NCI-H774 (cell line): ENCODE data around the gene SAPCD2.

Experiments
- DNase-seq: peaks from one replicate; lab custom pipeline; 2025; lab: John Stamatoyannopoulos, UW

Gene SAPCD2

DNA sequence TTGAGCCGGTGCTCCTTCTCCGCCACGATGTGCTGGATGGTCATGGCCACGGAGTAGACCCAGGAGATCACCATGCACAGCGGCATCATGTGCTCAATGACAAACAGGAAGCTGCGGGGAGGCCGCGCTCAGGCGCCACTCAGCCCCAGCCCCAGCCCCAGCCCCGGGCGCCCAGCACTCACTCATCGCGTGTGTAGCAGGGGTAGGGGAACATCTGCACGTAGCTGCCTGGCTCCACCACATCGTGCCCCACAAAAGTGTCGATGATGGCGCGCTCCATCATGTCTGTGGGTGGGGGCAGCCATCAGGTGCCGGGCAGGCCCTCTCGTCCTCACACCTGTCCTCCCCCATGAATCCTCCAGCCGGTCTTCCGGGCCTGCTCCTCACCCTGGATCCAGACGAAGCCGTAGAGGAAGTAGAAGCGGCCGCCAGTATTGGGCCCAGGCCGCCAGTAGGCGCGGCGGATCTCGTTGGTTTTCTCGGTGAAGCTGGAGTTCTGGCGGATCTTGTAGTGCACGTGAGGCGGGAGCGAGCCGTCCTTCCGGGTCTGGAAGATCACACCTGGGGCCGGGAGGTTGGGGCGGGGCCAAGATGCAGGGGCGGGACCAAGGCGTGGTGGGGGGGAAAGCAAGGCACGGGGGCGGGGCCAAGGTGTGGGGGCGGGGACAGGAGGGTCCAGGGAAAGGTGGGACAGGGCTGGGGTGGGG, 52.4 kb downstream of the SAPCD2 start:
- no peak for DNase-seq

GRCh38 chr9:137017071-137017470, 53.3 kb downstream of the SAPCD2 start:
- no peak for DNase-seq

DNA sequence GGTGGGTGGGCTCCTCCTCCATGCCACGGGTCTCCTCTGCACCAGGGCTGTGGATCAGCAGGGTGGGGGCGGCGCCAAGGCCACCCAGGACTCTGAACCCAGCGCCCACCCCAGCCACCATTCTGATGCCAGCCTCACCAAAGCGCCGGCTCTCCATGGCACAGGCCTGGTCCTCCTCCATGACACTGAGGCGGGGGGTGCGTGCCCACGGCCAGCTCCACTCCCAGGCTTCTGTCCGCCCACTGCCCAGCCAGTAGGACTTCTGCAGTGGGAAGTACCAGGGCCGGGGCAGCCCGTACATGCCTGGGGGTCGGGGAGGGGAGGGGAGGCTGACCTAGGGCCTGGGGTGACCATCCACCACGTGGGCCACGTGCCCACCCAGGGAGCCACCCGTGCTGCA, 53.9 kb downstream of the SAPCD2 start:
- DNase-seq = no peak

DNA sequence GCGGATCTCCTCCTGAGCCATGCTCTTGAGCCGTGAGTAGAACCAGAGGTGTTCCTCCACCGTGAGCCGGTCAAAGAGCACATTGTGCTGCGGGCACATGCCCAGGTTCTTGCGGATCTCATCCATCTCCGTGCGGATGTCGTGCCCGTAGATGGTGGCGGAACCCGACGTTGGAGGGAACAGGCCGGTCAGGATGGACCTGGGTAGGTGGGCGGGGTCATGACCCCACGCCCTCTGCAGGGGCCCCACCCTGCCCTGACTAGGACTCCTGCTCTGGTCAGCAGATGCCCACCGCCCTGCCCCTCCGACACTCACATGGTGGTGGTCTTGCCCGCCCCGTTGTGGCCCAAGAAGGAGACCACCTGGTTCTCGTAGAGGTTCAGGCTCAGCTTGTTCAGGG, 54.4 kb downstream of the SAPCD2 start:
- DNase-seq = no peak

DNA sequence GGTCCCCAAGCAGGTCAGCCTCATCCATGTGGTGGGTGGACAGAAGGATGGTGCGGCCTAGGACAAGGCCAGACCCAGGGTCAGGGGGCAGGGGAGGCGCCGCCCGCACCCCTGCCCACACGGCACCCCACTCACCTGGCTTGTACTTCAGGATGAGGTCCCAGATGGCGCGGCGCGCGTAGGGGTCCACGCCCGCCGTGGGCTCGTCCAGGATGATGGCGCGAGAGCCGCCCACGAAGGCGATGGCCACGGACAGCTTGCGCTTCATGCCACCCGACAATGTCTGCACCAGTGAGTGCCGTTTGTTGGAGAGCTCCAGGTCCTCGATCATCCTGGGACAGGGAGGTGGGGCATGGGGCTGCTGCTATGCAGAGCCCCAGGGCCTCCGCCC, 54.8 kb downstream of the SAPCD2 start:
- no peak for DNase-seq

DNA sequence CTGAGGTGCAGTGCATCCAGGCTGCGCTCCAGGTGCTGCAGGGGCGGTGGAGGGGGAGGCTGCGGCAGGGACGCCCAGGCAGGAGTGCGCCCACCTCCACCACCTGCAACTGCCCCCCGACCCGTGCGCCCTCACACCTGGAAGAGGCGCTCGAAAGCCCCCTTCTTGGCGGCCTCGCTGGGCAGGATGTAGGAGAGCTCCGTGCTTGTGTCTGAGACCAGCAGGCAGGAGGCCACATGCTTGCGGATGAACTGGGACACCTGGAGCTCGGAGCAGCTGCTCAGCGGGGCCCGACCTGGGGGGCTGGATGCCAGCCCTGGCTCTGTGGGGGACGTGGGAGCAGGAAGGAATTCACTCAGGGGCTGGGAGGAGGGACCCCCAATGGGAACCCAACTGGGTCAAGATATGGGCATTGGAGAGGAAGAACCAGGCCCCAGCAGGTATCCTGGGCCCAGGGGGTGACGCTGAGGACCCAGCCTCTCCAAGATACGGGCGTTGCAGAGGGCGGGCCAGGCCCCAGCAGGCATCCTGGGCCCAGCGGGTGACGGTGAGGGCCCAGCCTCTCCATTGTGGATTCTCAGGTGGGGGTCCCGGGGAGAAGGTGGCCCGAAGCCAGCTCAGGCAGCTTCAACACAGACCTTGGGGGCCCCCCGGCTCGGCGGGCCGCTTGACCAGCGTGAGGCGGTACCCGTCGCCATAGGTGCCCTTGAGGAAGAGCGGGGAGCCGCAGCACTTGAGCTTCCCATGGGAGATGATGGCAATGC, 55.4 kb downstream of the SAPCD2 start:
- DNase-seq = no peak

- DNase-seq = no peak
These were observed 56.2 kb downstream of the SAPCD2 start for GRCh38 chr9:137014166-137014565.

DNA sequence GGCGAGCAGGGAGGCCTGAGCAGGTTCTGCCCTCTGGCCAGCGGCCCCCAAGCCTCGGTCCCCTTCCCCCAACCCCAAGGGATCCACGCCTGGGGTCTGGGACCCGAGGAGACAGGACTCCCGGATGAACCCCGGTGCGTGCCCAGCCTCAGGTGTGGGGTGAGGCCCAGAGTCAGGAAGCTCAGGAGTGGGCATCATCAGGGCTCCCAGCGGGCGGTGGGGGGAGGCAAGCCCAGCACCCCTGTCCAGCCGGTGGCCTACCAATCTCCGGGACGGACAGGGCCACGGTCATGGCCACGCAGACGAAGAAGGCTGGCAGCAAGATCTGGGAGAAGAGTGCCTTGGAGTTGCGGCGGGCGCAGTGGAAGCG, 56.8 kb downstream of the SAPCD2 start:
- DNase-seq = no peak

GRCh38 chr9:137012694-137013570, 57.4 kb downstream of the SAPCD2 start:
- no peak for DNase-seq
